GM12878 (cell line): ENCODE data around the gene F11. TPM values are rescaled to one million over a fixed set of nuclear protein-coding genes. Genes with fewer than 3 reads are reported as not detected.

ENCODE experiments used
- ATAC-seq: fragments of 200-7000 bp; cut with Tn5 transposase; 3 replicates; pipeline ENCODE4 v1.9.1; 2020; ENCODE audit warnings: mild to moderate bottlenecking, moderate library complexity
- BruUV-seq: library from RNA; stranded (reverse); fragments of 400-500 nt; replicated peaks from 2 replicates; lab custom pipeline; 2021; lab: Mats Ljungman, UMichigan
- CTCF ChIA-PET: fragments of 300-600 bp; sonication (Branson Sonifier 250); formaldehyde crosslinking; extraction: SDS; loops from one replicate; lab custom pipeline; 2021; ENCODE audit warnings: inconsistent platforms; lab: Yijun Ruan, JAX
- POLR2A ChIA-PET: fragments of 350-600 bp; formaldehyde crosslinking; extraction: SDS; loops from one replicate; lab custom pipeline; 2021; ENCODE audit warnings: inconsistent platforms; lab: Charles Lee
- RAD21 ChIA-PET: fragments of 300-600 bp; sonication (Branson Sonifier 250); formaldehyde crosslinking; loops from one replicate; lab custom pipeline; 2023; ENCODE audit warnings: antibody characterized with exemption; ENCODE audit not compliant: unreplicated experiment; lab: Charles Lee
- SMC1A ChIA-PET: fragments of 300-600 bp; sonication (Branson Sonifier 250); formaldehyde crosslinking; loops from one replicate; lab custom pipeline; 2023; ENCODE audit not compliant: unreplicated experiment, uncharacterized antibody; lab: Charles Lee
- DNase-seq: peaks from one replicate; pipeline ENCODE4 v3.0.0-alpha.2; 2011; ENCODE audit warnings: low read depth, low spot score
- FAIRE-seq: peaks from 3 replicates; lab custom pipeline; 2011; peaks lifted over from hg19 to GRCh38; lab: Jason Lieb, UNC
- H2AFZ ChIP-seq: 2 replicates; pipeline ENCODE4 v1.6.0; 2011; ENCODE audit warnings: low read depth, low read length, control low read depth; ENCODE audit not compliant: control insufficient read depth
- H3K27ac ChIP-seq: 2 replicates; pipeline ENCODE4 v1.5.1; 2011; ENCODE audit warnings: control low read depth; ENCODE audit not compliant: control insufficient read depth, insufficient read depth
- H3K27me3 ChIP-seq, 2 experiments: replicated peaks in 1 of 2; 2 replicates each; pipeline versions ENCODE4 v1.6.0 to v1.6.1; 2011; ENCODE audit warnings: low read length in 1 of 2; ENCODE audit not compliant: control insufficient read depth in 2 of 2, insufficient read depth in 2 of 2
- H3K36me3 ChIP-seq, 2 experiments: 2 replicates each; pipeline ENCODE4 v1.5.1; 2011; ENCODE audit warnings: low read length in 1 of 2; ENCODE audit not compliant: control insufficient read depth in 2 of 2, insufficient read depth in 2 of 2
- H3K4me1 ChIP-seq: 2 replicates; pipeline ENCODE4 v1.6.1; 2011; ENCODE audit warnings: mild to moderate bottlenecking, low read length, moderate library complexity, mixed read lengths; ENCODE audit not compliant: control insufficient read depth, insufficient read depth
- H3K4me2 ChIP-seq: 2 replicates; pipeline ENCODE4 v1.6.0; 2011; ENCODE audit warnings: control low read depth; ENCODE audit not compliant: control insufficient read depth, insufficient read depth
- H3K4me3 ChIP-seq: fragments of 200-600 bp; sonication (generic); 2 replicates; pipeline ENCODE4 v1.5.1; 2016
- H3K79me2 ChIP-seq: 2 replicates; pipeline ENCODE4 v1.6.0; 2011; ENCODE audit warnings: low read length; ENCODE audit not compliant: control insufficient read depth, insufficient read depth
- H3K9ac ChIP-seq: 2 replicates; pipeline ENCODE4 v1.8.0; 2011; ENCODE audit warnings: low read length, control low read depth, mixed read lengths; ENCODE audit not compliant: control insufficient read depth, insufficient read depth
- H3K9me3 ChIP-seq: replicated peaks from 3 replicates; pipeline ENCODE4 v1.5.1; 2011; ENCODE audit warnings: mild to moderate bottlenecking, low read length; ENCODE audit not compliant: control insufficient read depth, insufficient read depth
- H4K20me1 ChIP-seq: 2 replicates; pipeline ENCODE4 v1.6.0; 2011; ENCODE audit not compliant: control insufficient read depth, insufficient read depth
- CTCF ChIP-seq, 3 experiments: IDR thresholded peaks in 2 of 3; conservative IDR thresholded peaks in 1 of 3; 2 replicates each; pipeline ENCODE4 v1.5.1; 2011; ENCODE audit warnings: low read depth in 3 of 3, low read length in 3 of 3, mild to moderate bottlenecking in 3 of 3, control low read depth in 2 of 3, moderate library complexity in 2 of 3, inconsistent platforms in 1 of 3, mixed read lengths in 1 of 3; ENCODE audit not compliant: control insufficient read depth in 2 of 3, insufficient read depth in 1 of 3; ENCODE audit errors: extremely low read depth in 1 of 3
- POLR2A ChIP-seq: IDR thresholded peaks from 2 replicates; pipeline ENCODE4 v1.6.1; 2011; ENCODE audit warnings: low read depth, mild to moderate bottlenecking, low read length
- RAD21 ChIP-seq: IDR thresholded peaks from 2 replicates; pipeline ENCODE4 v1.6.1; 2011; ENCODE audit warnings: mild to moderate bottlenecking, low read depth, low read length, moderate library complexity; ENCODE audit not compliant: insufficient read depth
- SMC3 ChIP-seq: IDR thresholded peaks from 2 replicates; pipeline ENCODE4 v1.6.1; 2011; ENCODE audit warnings: low read length, improper control_type of control experiment, borderline replicate concordance
- WGBS: methylation state at CpG from one replicate; pipeline ENCODE4 v1.1.6; 2016; ENCODE audit warnings: low lambda C conversion rate; ENCODE audit not compliant: insufficient replicate concordance, insufficient coverage; ENCODE audit errors: missing lambda C conversion rate; 5-methylcytosine and 5-hydroxymethylcytosine counted together
- in situ Hi-C: fragments of 300-500 bp; cut with MboI; formaldehyde crosslinking; loops from 9 replicates; pipeline ENCODE4 v1.14.3; 2018; ENCODE audit warnings: mixed read lengths
- intact Hi-C: fragments of 100-400 bp; cut with micrococcal nuclease; formaldehyde crosslinking; loops from one replicate; pipeline ENCODE4 v1.14.2; 2022; ENCODE audit not compliant: unreplicated experiment
- polyA plus RNA-seq, 11 experiments: library from polyadenylated mRNA; depleted of rRNA in 4 of 11; unstranded in 6 of 11; stranded (reverse) in 5 of 11; fragments of >200 nt; fragmentation: Nextera tagmentation in 4 of 11; fragmentation: Illumina TruSeq in 1 of 11; extraction: Ambion mirVana in 4 of 11; extraction: Trizol in 1 of 11; gene quantifications; 1 replicate in 1 of 11; 2 replicates in 10 of 11; pipeline versions ENCODE4 v1.2.1 to v1.2.3, GENCODE V29; 2011 to 2016; ENCODE audit warnings: inconsistent platforms in 2 of 11, missing spikeins in 2 of 11, low read depth in 1 of 11
- total RNA-seq, 4 experiments: library from RNA; depleted of rRNA in 3 of 4; stranded (reverse); fragments of >200 nt in 3 of 4; fragmentation: Illumina TruSeq in 1 of 4; extraction: Trizol in 1 of 4; gene quantifications; 2 replicates each; pipeline versions ENCODE4 v1.2.1 to v1.2.3, GENCODE V29; 2013 to 2021

The F11 gene
- total and polyA plus RNA-seq, 10 of the 15 experiments (the other 5 are each of a cell fraction or from before 2014, with no cell fraction given), result not detected

GRCh38 chr4:186297013-186297645 is 31.1 kb downstream of the F11 start:
- Histone ChIP-seq H2AFZ (no peak overlapping the region), H3K4me1 (no peaks in the 10 kb centered on the region), H3K9me3 (no peaks in the 10 kb centered on the region), H3K79me2 (no peaks in the 10 kb centered on the region), H3K4me3 (no peak overlapping the region), H4K20me1 (no peaks in the 10 kb centered on the region), H3K27me3 (no peaks in the 10 kb centered on the region; a peak in 1 of 4 replicates), H3K4me2 (no peak overlapping the region), H3K27ac (no peak overlapping the region), H3K9ac (no peak overlapping the region), H3K36me3 (no peaks in the 10 kb centered on the region)
- FAIRE-seq (peak; percentile 44), ATAC-seq (peak; percentile 49), DNase-seq (no peak)
- RAD21 ChIA-PET, result no interaction called here
- 35% methylated on average over 21 of the region's 21 CpGs for WGBS
- SMC1A ChIA-PET, result no interaction called here
- CTCF ChIA-PET, result interaction anchor here (1.4 to 4.3 kb wide), 2 partner anchors 167 to 290 kb away, joined by 3 to 34 read pairs; no protein-coding TSS in a partner anchor
- no TSS peak for BruUV-seq
- in situ Hi-C loops, result loop anchor here (5.0 kb wide), 1 partner anchor 290 kb away; no protein-coding TSS in a partner anchor
- POLR2A ChIA-PET, result interaction anchor here (0.6 kb wide), 1 partner anchor 400 kb away, joined by 3 read pairs; no protein-coding TSS in a partner anchor
- intact Hi-C loops, result loop anchor here (1.0 kb wide), 1 partner anchor 290 kb away; no protein-coding TSS in a partner anchor
- TF ChIP-seq CTCF (IDR thresholded peaks at IDR 0.05 in 2 of 3, conservative IDR thresholded peaks at IDR 0.05 in 1 of 3; ENCODE audit: control insufficient read depth in 2 of 3, extremely low read depth in 1 of 3, insufficient read depth in 1 of 3, low read depth in 3 of 3, low read length in 3 of 3), result peak; percentile 44 to 64 (median 56); a peak in 4 of 6 replicates
- peak; percentile 84 for TF ChIP-seq RAD21
- peak; percentile 57; the same call in 1 of the 2 replicates for TF ChIP-seq SMC3
- TF ChIP-seq POLR2A, result no peak
